B cell (primary cell): ENCODE results near the gene CTIF. TPM values are rescaled to one million over a fixed set of nuclear protein-coding genes. Genes with fewer than 3 reads are reported as not detected.

Experiments
- ATAC-seq: fragments of 200-7000 bp; cut with Tn5 transposase; one replicate; pipeline ENCODE4 v1.10.0; 2021; ENCODE audit warnings: low read depth, mild to moderate bottlenecking, moderate number of reproducible peaks, moderate library complexity
- CTCF ChIA-PET: fragments of 350-600 bp; sonication (Branson Sonifier 250); formaldehyde crosslinking; loops from one replicate; lab custom pipeline; 2021; ENCODE audit warnings: antibody characterized with exemption, inconsistent platforms; lab: Charles Lee
- POLR2A ChIA-PET: fragments of 350-600 bp; sonication (Branson Sonifier 250); formaldehyde crosslinking; loops from one replicate; lab custom pipeline; 2021; ENCODE audit warnings: antibody characterized with exemption; lab: Charles Lee
- DNase-seq: peaks from one replicate; pipeline ENCODE4 v3.0.0; 2013
- H2AFZ ChIP-seq: 2 replicates; pipeline ENCODE4 v1.6.1; 2012; ENCODE audit warnings: mild to moderate bottlenecking, low read depth, low read length; ENCODE audit not compliant: insufficient read depth, poor library complexity, severe bottlenecking
- H3K27ac ChIP-seq, 2 donors: 1 replicate in 1 of 2; 2 replicates in 1 of 2; pipeline ENCODE4 v1.5.1; 2012 to 2013; ENCODE audit warnings: low read length in 2 of 2, mild to moderate bottlenecking in 2 of 2, moderate library complexity in 1 of 2
- H3K27me3 ChIP-seq, 4 experiments: fragments of 200-600 bp in 1 of 4; sonication (generic) in 1 of 4; replicated peaks in 1 of 4; 1 replicate in 2 of 4; 2 replicates in 2 of 4; pipeline versions ENCODE4 v1.6.1 to v1.7.0; 2013 to 2016; ENCODE audit warnings: low read length in 3 of 4, mild to moderate bottlenecking in 2 of 4, mixed read lengths in 1 of 4, moderate library complexity in 1 of 4; ENCODE audit not compliant: insufficient read depth in 4 of 4, control insufficient read depth in 3 of 4; ENCODE audit errors: control extremely low read depth in 1 of 4
- H3K36me3 ChIP-seq, 2 experiments: replicated peaks in 1 of 2; 1 replicate in 1 of 2; 2 replicates in 1 of 2; pipeline versions ENCODE4 v1.6.1 to v1.7.1; 2013; ENCODE audit warnings: low read length in 1 of 2; ENCODE audit not compliant: insufficient read depth in 2 of 2, control insufficient read depth in 1 of 2; ENCODE audit errors: control extremely low read depth in 1 of 2, extremely low read depth in 1 of 2
- H3K4me1 ChIP-seq, 2 donors: fragments of 200-600 bp in 1 of 2; sonication (generic) in 1 of 2; 1 replicate in 1 of 2; 2 replicates in 1 of 2; pipeline versions ENCODE4 v1.5.1 to v1.6.1; 2013 to 2017; ENCODE audit warnings: low read length in 2 of 2; ENCODE audit not compliant: control insufficient read depth in 2 of 2, insufficient read depth in 2 of 2
- H3K4me2 ChIP-seq: replicated peaks from 2 replicates; pipeline ENCODE3; 2012; ENCODE audit warnings: mild to moderate bottlenecking, low read depth, low read length; ENCODE audit not compliant: poor library complexity, severe bottlenecking
- H3K4me3 ChIP-seq, 5 experiments: fragments of 200-600 bp in 1 of 5; sonication (generic) in 1 of 5; 1 replicate in 3 of 5; 2 replicates in 2 of 5; pipeline versions ENCODE4 v1.5.1 to v1.7.0; 2011 to 2016; ENCODE audit warnings: low read length in 4 of 5, mild to moderate bottlenecking in 4 of 5, low read depth in 2 of 5, control low read depth in 1 of 5, moderate library complexity in 1 of 5; ENCODE audit not compliant: insufficient read depth in 1 of 5; ENCODE audit errors: control extremely low read depth in 1 of 5, extremely low read depth in 1 of 5
- H3K79me2 ChIP-seq: fragments of 200-600 bp; sonication (generic); one replicate; pipeline ENCODE4 v1.6.0; 2016; ENCODE audit warnings: low read length; ENCODE audit not compliant: control insufficient read depth, insufficient read depth
- H3K9ac ChIP-seq: fragments of 200-600 bp; sonication (generic); 2 replicates; pipeline ENCODE4 v1.6.1; 2017; ENCODE audit warnings: mild to moderate bottlenecking, low read length, moderate library complexity
- H3K9me3 ChIP-seq, 3 donors: one replicate each; pipeline versions ENCODE4 v1.6.1 to v1.7.1; 2013; ENCODE audit warnings: low read length in 2 of 3; ENCODE audit not compliant: control insufficient read depth in 2 of 3, insufficient read depth in 1 of 3; ENCODE audit errors: control extremely low read depth in 1 of 3
- H4K20me1 ChIP-seq: 2 replicates; pipeline ENCODE4 v1.6.0; 2012; ENCODE audit warnings: mild to moderate bottlenecking, low read length; ENCODE audit not compliant: insufficient read depth, control insufficient read depth, poor library complexity, severe bottlenecking
- H3K27ac Mint-ChIP-seq: one replicate; pipeline ENCODE4 v1.8.0; 2021; ENCODE audit warnings: mixed read lengths
- H3K27me3 Mint-ChIP-seq: one replicate; pipeline ENCODE4 v1.8.0; 2021; ENCODE audit warnings: mixed read lengths
- H3K4me1 Mint-ChIP-seq: one replicate; pipeline ENCODE4 v1.8.0; 2021; ENCODE audit warnings: mixed read lengths
- H3K4me3 Mint-ChIP-seq: one replicate; pipeline ENCODE4 v1.8.0; 2021; ENCODE audit warnings: mixed read lengths
- H3K9me3 Mint-ChIP-seq: one replicate; pipeline ENCODE4 v1.8.0; 2022; ENCODE audit warnings: mixed read lengths; ENCODE audit not compliant: insufficient read depth
- EZH2 ChIP-seq: IDR thresholded peaks from 2 replicates; pipeline ENCODE4 v1.6.1; 2012; ENCODE audit warnings: borderline replicate concordance, low read depth, mild to moderate bottlenecking, moderate library complexity, low read length; ENCODE audit not compliant: insufficient read depth, poor library complexity, severe bottlenecking
- WGBS: methylation state at CpG from one replicate; pipeline ENCODE4 v1.1.5; 2013; ENCODE audit warnings: missing lambda C conversion rate; ENCODE audit not compliant: insufficient coverage; 5-methylcytosine and 5-hydroxymethylcytosine counted together
- intact Hi-C: fragments of 100-400 bp; cut with micrococcal nuclease; formaldehyde crosslinking; loops from one replicate; pipeline ENCODE4 v1.10.0; 2022
- polyA plus RNA-seq: library from polyadenylated mRNA; depleted of rRNA; stranded (reverse); fragments of >200 nt; gene quantifications from 2 replicates; pipeline ENCODE4 v1.2.3, GENCODE V29; 2012
- total RNA-seq, 2 donors: library from RNA; stranded (reverse); fragments of 120-200 nt in 1 of 2; gene quantifications; 1 replicate in 1 of 2; 2 replicates in 1 of 2; pipeline versions ENCODE4 v1.2.3 to v1.2.4, GENCODE V29; 2013 to 2022
- TF ChIP-seq, protein P1 (sequence below): fragments of 200-600 bp; IDR thresholded peaks from one replicate; pipeline ENCODE4 v1.8.0; 2022; ENCODE audit warnings: antibody characterized with exemption, mild to moderate bottlenecking

Gene CTIF
- total and polyA plus RNA-seq, 2 donors (not counting 1 experiment from before 2014, with no cell fraction given), result 3.6 to 16.2 TPM

DNA sequence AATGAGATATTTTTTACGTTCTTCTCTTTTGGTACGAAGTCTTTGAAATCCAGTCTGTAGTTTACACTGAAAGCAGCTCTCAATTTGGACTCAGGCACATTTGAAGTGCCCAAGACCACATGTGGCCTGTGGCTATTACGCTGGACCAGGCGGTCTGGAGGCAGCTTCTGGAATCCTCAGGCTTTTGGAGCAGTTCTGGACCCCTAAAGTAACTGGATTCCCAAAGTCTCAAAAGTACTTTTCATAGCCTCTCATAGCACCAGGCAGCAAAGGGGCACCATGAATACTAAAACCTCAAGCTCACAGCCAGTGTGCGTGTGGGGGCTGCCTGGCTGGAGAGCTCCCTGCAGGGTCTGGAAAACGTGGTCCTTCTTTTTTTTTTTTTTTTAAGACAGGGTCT lies 293.0 kb downstream of the CTIF start:
- peaks cover 0 to 3% (median 0%) of the 10 kb centered on the region in 4 experiments for H3K27me3 ChIP-seq
- TF ChIP-seq, protein P1, sequence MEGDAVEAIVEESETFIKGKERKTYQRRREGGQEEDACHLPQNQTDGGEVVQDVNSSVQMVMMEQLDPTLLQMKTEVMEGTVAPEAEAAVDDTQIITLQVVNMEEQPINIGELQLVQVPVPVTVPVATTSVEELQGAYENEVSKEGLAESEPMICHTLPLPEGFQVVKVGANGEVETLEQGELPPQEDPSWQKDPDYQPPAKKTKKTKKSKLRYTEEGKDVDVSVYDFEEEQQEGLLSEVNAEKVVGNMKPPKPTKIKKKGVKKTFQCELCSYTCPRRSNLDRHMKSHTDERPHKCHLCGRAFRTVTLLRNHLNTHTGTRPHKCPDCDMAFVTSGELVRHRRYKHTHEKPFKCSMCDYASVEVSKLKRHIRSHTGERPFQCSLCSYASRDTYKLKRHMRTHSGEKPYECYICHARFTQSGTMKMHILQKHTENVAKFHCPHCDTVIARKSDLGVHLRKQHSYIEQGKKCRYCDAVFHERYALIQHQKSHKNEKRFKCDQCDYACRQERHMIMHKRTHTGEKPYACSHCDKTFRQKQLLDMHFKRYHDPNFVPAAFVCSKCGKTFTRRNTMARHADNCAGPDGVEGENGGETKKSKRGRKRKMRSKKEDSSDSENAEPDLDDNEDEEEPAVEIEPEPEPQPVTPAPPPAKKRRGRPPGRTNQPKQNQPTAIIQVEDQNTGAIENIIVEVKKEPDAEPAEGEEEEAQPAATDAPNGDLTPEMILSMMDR, result no peak
- TF ChIP-seq EZH2, result no peak
- no peaks in the 10 kb centered on the region for H4K20me1 ChIP-seq
- Mint-ChIP-seq H3K4me3 (no peak overlapping the region), H3K9me3 (no peaks in the 10 kb centered on the region), H3K27ac (no peak overlapping the region), H3K4me1 (peaks cover 29% of the 10 kb centered on the region), H3K27me3 (no peaks in the 10 kb centered on the region)
- no peak overlapping the region for H3K27ac ChIP-seq
- H3K79me2 ChIP-seq, result no peaks in the 10 kb centered on the region
- CTCF ChIA-PET, result no interaction called here
- H2AFZ ChIP-seq, result no peak overlapping the region
- H3K9me3 ChIP-seq, result no peaks in the 10 kb centered on the region
- intact Hi-C loops, result no loop called here
- no peak overlapping the region for H3K4me3 ChIP-seq
- H3K4me2 ChIP-seq, result no peak overlapping the region
- DNase-seq, result no peak
- WGBS, result 93% methylated on average over 5 of the region's 6 CpGs
- POLR2A ChIA-PET, result no interaction called here
- H3K36me3 ChIP-seq, result no peaks in the 10 kb centered on the region
- no peak for ATAC-seq
- no peak overlapping the region for H3K9ac ChIP-seq
- H3K4me1 ChIP-seq, result peaks cover 27 to 31% of the 10 kb centered on the region in 2 donors

DNA sequence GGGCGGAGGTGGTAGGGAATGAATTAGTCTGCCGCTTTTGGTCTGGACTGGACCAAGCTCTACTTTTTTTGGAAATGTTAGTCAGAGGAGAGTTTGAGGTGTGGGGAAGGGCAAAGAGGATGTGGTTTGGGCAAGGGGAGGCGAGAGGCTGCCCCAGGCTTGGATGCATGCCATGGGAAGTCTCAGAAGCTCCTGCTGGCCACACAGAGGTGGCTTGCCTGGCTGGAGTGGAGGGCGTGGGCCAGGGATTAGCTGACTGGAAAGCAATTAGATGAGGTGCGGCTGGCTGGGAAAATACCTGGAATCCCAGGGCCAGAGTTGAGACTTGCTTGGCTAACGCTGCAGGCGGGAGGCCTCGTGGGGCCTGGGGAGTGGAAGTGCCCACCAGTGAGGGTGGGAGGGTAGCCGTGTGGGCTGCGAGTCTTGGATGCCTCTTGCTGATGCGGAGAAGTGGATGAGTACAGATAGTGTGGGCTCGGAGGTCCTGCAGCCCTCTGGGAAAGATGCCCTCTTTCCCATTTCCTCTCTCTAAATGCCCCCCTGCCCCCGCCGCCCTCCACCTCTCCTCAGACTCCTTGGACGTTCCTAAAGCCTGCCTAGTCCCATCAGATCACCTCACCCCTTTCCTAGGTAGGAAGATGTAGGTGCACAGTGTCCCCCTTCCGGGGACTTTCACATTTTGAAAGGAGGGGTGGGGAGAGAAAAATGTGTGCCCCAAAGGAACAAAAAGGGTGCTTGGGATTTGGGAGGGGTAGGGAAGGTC lies 294.3 kb downstream of the CTIF start:
- ChIA-PET CTCF (interaction anchor here (1.2 kb wide), 1 partner anchor 81 kb away, joined by 3 read pairs; no protein-coding TSS in a partner anchor), POLR2A (interaction anchor here (0.6 kb wide), 1 partner anchor 20 kb away, joined by 3 read pairs; no protein-coding TSS in a partner anchor)
- Histone ChIP-seq H4K20me1 (no peaks in the 10 kb centered on the region), H3K27me3 (peaks cover 0 to 3% (median 0%) of the 10 kb centered on the region in 4 experiments), H3K36me3 (no peaks in the 10 kb centered on the region), H3K4me2 (peak overlapping the region; percentile 66), H3K79me2 (no peaks in the 10 kb centered on the region), H3K4me1 (peaks cover 27 to 32% of the 10 kb centered on the region in 2 donors), H3K27ac (no peak overlapping the region), H2AFZ (no peak overlapping the region), H3K9ac (no peak overlapping the region), H3K9me3 (no peaks in the 10 kb centered on the region), H3K4me3 (no peak overlapping the region)
- Mint-ChIP-seq H3K9me3 (no peaks in the 10 kb centered on the region), H3K4me1 (peaks cover 31% of the 10 kb centered on the region), H3K27ac (peak overlapping the region; percentile 50), H3K4me3 (peak overlapping the region; percentile 24), H3K27me3 (no peaks in the 10 kb centered on the region)
- no peak for TF ChIP-seq EZH2
- TF ChIP-seq, protein P1, result no peak
- WGBS, result 62% methylated on average over 9 of the region's 16 CpGs
- intact Hi-C loops, result no loop called here
- no peak for ATAC-seq
- DNase-seq, result no peak
